ENCODE measurements around the gene ZFYVE9. TPM values are rescaled to one million over a fixed set of nuclear protein-coding genes. Genes with fewer than 3 reads are reported as not detected.

ZFYVE9 gene
- total RNA-seq, 1 experiment from 2014 or later, result 28.4 TPM

DNA sequence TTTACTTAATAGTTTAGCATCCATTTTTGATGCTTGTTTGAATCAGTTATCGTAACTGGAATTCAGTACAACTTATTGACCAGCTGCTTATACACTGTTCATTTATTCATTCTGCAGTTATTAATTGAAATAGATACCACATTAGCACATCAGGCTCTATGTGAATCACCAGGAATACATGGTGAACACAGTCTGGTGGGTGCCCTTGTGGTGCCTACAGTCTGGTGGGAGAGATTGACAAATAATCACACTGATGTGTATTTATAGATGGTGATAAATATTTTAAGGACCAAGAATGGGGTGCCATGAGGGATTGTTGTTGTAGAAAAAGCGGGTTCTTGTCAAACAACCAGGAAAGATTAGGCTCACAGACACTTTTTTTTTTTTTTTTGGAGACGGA lies 87.6 kb downstream of the ZFYVE9 start:
- Histone ChIP-seq H3K18ac (ENCODE audit: insufficient read length, low read depth, low read length) (no peak overlapping the region), H3K56ac (ENCODE audit: insufficient read length, low read depth, low read length) (no peak overlapping the region), H3K79me1 (ENCODE audit: insufficient read depth, low read depth, low read length, poor library complexity, severe bottlenecking) (no peaks in the 10 kb centered on the region), H2BK20ac (ENCODE audit: low read depth, low read length, poor library complexity, severe bottlenecking) (no peak overlapping the region), H3K4ac (ENCODE audit: low read depth, low read length) (no peak overlapping the region), H3K4me2 (ENCODE audit: insufficient read depth, insufficient read length, low read length) (no peak overlapping the region), H3K27ac (ENCODE audit: insufficient read length, low read depth, low read length) (no peak overlapping the region), H2BK120ac (ENCODE audit: low read depth, low read length, poor library complexity, severe bottlenecking) (no peak overlapping the region), H3K79me2 (ENCODE audit: insufficient read depth, low read length) (no peaks in the 10 kb centered on the region), H2BK5ac (ENCODE audit: insufficient read length, low read length) (no peak overlapping the region), H3K23ac (ENCODE audit: insufficient read length, low read depth, low read length) (no peak overlapping the region), H3K27me3 (ENCODE audit: insufficient read depth, low read length) (no peaks in the 10 kb centered on the region), H3K23me2 (ENCODE audit: insufficient read length, low read depth, low read length, poor library complexity, severe bottlenecking) (no peaks in the 10 kb centered on the region), H3T11ph (ENCODE audit: low read length) (no peak overlapping the region), H4K8ac (replicated peaks; ENCODE audit: insufficient read length, low read depth, low read length) (no peak overlapping the region), H2BK15ac (ENCODE audit: low read depth, low read length) (no peak overlapping the region), H2AK5ac (ENCODE audit: insufficient read length, low read length) (no peak overlapping the region), H3K14ac (ENCODE audit: insufficient read depth, low read length) (no peak overlapping the region), H2AFZ (ENCODE audit: low read length) (no peak overlapping the region), H2BK12ac (ENCODE audit: insufficient read length, low read depth, low read length) (no peak overlapping the region), H3K9ac (ENCODE audit: extremely low read depth, insufficient read length, low read length) (no peak overlapping the region), H4K91ac (ENCODE audit: insufficient read length, low read depth, low read length) (no peak overlapping the region), H4K5ac (ENCODE audit: insufficient read length, low read depth, low read length) (no peak overlapping the region), H3K9me3 (ENCODE audit: control insufficient read depth, low read depth, low read length) (peaks cover 14% of the 10 kb centered on the region), H4K20me1 (ENCODE audit: control insufficient read depth, insufficient read depth, insufficient read length) (no peaks in the 10 kb centered on the region), H3K4me1 (ENCODE audit: insufficient read depth, low read length) (no peaks in the 10 kb centered on the region)
- no CpG with 5 or more reads among the region's 3 CpGs for WGBS (ENCODE audit: extremely low coverage, insufficient read length, low lambda C conversion rate)
- no peak for DNase-seq
- Mint-ChIP-seq H3K4me3 (no peak overlapping the region), H3K9me3 (peaks cover 12% of the 10 kb centered on the region in 2 experiments), H3K27ac (peak overlapping the region in 2 of 3 experiments; percentile 19 to 41; a peak in 2 of 7 replicates), H3K4me1 (peaks cover 11 to 16% of the 10 kb centered on the region in 2 experiments), H3K36me3 (ENCODE audit: insufficient read depth in 1 of 3, low read depth in 3 of 3) (peaks cover 12 to 16% (median 13%) of the 10 kb centered on the region in 3 experiments; a peak in 6 of 7 replicates), H3K27me3 (ENCODE audit: low read depth) (no peaks in the 10 kb centered on the region)
- TF ChIP-seq, protein P1, sequence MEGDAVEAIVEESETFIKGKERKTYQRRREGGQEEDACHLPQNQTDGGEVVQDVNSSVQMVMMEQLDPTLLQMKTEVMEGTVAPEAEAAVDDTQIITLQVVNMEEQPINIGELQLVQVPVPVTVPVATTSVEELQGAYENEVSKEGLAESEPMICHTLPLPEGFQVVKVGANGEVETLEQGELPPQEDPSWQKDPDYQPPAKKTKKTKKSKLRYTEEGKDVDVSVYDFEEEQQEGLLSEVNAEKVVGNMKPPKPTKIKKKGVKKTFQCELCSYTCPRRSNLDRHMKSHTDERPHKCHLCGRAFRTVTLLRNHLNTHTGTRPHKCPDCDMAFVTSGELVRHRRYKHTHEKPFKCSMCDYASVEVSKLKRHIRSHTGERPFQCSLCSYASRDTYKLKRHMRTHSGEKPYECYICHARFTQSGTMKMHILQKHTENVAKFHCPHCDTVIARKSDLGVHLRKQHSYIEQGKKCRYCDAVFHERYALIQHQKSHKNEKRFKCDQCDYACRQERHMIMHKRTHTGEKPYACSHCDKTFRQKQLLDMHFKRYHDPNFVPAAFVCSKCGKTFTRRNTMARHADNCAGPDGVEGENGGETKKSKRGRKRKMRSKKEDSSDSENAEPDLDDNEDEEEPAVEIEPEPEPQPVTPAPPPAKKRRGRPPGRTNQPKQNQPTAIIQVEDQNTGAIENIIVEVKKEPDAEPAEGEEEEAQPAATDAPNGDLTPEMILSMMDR (conservative IDR thresholded peaks at IDR 0.05), result no peak
